ENCODE measurements around the gene C1orf141.

- TF ChIP-seq, protein P1, sequence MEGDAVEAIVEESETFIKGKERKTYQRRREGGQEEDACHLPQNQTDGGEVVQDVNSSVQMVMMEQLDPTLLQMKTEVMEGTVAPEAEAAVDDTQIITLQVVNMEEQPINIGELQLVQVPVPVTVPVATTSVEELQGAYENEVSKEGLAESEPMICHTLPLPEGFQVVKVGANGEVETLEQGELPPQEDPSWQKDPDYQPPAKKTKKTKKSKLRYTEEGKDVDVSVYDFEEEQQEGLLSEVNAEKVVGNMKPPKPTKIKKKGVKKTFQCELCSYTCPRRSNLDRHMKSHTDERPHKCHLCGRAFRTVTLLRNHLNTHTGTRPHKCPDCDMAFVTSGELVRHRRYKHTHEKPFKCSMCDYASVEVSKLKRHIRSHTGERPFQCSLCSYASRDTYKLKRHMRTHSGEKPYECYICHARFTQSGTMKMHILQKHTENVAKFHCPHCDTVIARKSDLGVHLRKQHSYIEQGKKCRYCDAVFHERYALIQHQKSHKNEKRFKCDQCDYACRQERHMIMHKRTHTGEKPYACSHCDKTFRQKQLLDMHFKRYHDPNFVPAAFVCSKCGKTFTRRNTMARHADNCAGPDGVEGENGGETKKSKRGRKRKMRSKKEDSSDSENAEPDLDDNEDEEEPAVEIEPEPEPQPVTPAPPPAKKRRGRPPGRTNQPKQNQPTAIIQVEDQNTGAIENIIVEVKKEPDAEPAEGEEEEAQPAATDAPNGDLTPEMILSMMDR (IDR thresholded peaks at IDR 0.05; ENCODE audit: low read length): no peak
- no peak for TF ChIP-seq EZH2phosphoT487 (IDR thresholded peaks at IDR 0.05; ENCODE audit: low read length)
These were observed 81.8 kb downstream of the C1orf141 start for GRCh38 chr1:67052741-67053534.
